NK-92 treated with Interleukin-12 subunit alpha and Interleukin-12 subunit beta, amount 100 ng/mL, for 24 hours (cell line): ENCODE measurements around the gene GAREM1.

Experiments used
- DNase-seq: peaks from one replicate; lab custom pipeline; 2025; lab: John Stamatoyannopoulos, UW

GAREM1 gene

GRCh38 chr18:32425466-32425865, 45.2 kb downstream of the GAREM1 start:
- no peak for DNase-seq

GRCh38 chr18:32424696-32425095, 46.0 kb downstream of the GAREM1 start:
- no peak for DNase-seq

GRCh38 chr18:32422978-32423740, 47.5 kb downstream of the GAREM1 start:
- DNase-seq: no peak

GRCh38 chr18:32422201-32422600, 48.5 kb downstream of the GAREM1 start:
- DNase-seq: no peak

- DNase-seq: no peak
Observed at GRCh38 chr18:32420084-32420750, 50.5 kb downstream of the GAREM1 start.

GRCh38 chr18:32418148-32418547, 52.5 kb downstream of the GAREM1 start:
- DNase-seq: no peak

- DNase-seq: no peak
Observed at GRCh38 chr18:32405588-32405987, 65.1 kb downstream of the GAREM1 start.

- DNase-seq: no peak
Observed at GRCh38 chr18:32401621-32402020, 69.1 kb downstream of the GAREM1 start.

- no peak for DNase-seq
Observed at GRCh38 chr18:32393407-32393806, 77.3 kb downstream of the GAREM1 start.

- no peak for DNase-seq
Observed at GRCh38 chr18:32391126-32391525, 79.6 kb downstream of the GAREM1 start.

- no peak for DNase-seq
Observed at GRCh38 chr18:32389858-32390257, 80.8 kb downstream of the GAREM1 start.

- DNase-seq: no peak
Observed at GRCh38 chr18:32389191-32389590, 81.5 kb downstream of the GAREM1 start.

- no peak for DNase-seq
Observed at GRCh38 chr18:32386471-32386870, 84.2 kb downstream of the GAREM1 start.

GRCh38 chr18:32383050-32383819, 87.4 kb downstream of the GAREM1 start:
- DNase-seq: no peak

GRCh38 chr18:32381761-32382160, 88.9 kb downstream of the GAREM1 start:
- no peak for DNase-seq

GRCh38 chr18:32380559-32380958, 90.1 kb downstream of the GAREM1 start:
- DNase-seq: no peak

GRCh38 chr18:32379891-32380290, 90.8 kb downstream of the GAREM1 start:
- DNase-seq: no peak

- DNase-seq: no peak
Observed at GRCh38 chr18:32378705-32379104, 92.0 kb downstream of the GAREM1 start.

GRCh38 chr18:32373995-32374394, 96.7 kb downstream of the GAREM1 start:
- DNase-seq: no peak

GRCh38 chr18:32373505-32373904, 97.2 kb downstream of the GAREM1 start:
- DNase-seq: no peak

- no peak for DNase-seq
Observed at GRCh38 chr18:32372381-32373061, 98.2 kb downstream of the GAREM1 start.

- DNase-seq: no peak
Observed at GRCh38 chr18:32372047-32372380, 98.7 kb downstream of the GAREM1 start.
